GM21737 (cell line): ENCODE measurements around the gene CORO1C.
"Not testable (repeated sequence)": the region's sequence is repeated elsewhere in the genome, so short reads cannot be mapped to it uniquely, and the experiment has no call there.

Experiments
- ATAC-seq: cut with Tn5 transposase; IDR thresholded peaks from one replicate; pipeline ENCODE4 v1.9.1; 2021; ENCODE audit warnings: mild to moderate bottlenecking, moderate library complexity; ENCODE audit not compliant: unreplicated experiment

CORO1C gene

DNA sequence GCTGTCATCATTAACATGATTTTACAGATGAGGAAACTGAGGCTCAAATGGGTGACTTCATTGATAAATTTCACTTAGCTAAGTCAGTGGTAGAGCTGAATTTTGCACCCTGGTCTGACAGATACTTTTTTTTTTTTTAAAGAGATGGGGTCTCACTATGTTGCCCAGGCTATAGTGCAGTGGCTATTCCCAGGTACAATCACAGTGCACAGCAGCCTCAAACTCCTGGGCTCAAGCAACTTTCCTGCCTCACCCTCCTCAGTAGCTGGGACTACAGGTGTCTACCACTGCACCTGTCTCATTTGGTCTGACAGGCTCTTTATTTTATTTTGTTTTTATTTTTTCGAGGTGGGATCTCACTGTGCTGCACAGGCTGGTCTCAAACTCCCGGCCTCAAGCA is 24.2 kb upstream of the CORO1C start:
- no peak for ATAC-seq

DNA sequence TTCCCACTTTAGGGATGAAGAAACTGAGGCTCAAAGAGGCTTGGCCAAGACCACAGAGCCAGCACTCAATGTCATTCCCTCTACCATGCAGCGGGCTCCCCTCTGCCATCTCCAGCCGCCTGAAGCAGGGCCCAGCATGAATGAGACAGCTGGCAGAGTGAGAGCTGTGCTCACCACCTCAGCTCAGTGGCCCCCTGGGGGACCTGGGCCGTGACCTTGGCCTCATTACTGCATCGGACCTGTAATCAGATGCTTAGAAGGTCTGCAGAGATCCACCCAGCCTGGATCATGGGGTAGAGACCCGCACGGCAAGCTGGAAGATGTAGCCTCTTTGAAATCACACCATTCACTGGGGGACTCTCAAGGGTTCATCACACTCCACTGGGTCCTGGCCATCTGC is 22.7 kb upstream of the CORO1C start:
- ATAC-seq, result no peak

DNA sequence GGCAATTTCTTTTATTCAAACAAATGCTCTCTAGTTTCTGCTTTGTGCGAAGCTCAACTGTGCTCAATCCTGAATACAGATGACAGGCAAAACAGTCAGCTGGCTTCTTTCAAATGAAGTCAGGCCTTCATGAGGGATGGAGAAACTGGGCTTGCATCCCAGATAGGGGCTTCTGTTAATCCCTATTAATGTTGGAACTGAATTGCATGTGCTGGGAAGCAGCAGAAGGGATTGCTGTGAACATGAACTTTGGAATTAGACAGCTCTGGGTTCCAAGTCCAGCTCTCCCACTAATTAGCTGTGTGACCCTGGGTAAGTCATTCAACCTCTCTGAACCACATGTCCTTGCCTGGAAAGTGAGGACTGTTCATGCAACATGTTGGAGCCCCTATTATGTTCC is 21.1 kb upstream of the CORO1C start:
- no peak for ATAC-seq

DNA sequence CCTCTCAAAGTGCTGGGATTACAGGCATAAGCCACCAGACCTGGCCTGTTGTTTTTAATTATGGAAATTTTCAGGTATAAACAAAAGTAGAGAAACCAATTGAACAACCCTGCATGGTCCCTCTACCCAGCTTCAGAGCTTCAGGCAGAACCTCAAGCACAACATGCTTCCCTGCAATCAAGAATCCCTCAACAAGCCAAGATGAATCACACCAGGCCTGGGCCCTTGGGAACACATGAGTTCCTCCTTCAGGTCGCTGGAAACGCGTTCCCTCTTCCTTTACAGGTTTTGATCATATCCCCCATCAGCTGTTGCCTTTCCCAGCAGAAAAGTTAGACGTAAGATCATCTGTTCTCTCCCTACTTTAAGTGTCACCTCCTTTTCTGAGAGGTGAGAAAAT is 20.5 kb upstream of the CORO1C start:
- ATAC-seq, result no peak

DNA sequence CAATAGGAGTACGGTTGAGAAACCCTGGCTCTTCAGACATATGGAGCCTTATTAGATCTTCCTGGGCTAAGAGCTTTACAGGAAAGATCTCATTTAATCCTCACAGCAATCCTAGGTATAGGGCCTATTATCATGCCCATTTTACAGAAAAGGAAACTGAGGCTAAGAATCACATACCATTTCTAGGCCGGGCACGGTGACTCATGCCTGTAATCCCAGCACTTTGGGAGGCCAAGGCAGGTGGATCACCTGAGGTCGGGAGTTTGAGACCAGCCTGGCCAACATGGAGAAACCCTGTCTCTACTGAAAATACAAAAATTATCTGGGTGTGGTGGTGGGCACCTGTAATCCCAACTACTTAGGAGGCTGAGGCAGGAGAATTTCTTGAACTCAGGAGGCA is 19.7 kb upstream of the CORO1C start:
- ATAC-seq, result not testable (repeated sequence)

DNA sequence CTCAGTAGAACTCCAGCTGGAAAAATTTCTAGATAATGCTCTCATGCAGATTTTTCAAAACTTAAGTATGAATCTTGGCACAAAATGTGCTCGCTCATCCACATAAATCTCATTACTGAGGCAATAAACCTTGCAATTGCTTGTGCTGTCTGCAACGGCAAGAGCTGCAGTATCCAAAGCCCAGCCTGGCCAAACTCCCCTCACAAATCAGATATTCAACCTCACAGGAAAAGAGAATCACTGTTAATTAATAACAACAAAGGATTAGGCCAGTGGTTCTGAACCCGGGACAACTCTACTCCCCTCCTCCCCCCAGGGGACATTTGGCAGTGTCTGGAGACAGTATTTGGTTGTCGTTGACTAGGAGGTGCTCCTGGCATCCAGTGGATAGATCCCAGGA is 19.2 kb upstream of the CORO1C start:
- no peak for ATAC-seq

DNA sequence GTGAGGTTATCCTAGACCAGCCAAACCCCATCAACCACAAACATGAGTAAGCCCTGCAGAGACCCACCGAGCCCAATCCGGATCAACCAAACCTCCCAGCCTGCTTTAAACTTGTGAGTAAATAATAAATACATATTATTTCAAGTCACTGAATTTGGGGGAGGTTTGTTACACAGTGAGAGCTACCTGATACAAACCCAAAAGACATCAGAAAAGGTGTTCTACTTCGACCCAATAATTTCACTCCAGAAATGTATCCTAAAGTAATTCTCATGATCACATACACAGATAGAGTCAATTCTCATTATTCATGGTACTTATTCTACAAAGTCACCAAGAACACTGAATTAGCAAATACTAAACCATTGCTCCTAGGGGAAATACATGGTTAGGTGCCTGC is 16.2 kb upstream of the CORO1C start:
- no peak for ATAC-seq

DNA sequence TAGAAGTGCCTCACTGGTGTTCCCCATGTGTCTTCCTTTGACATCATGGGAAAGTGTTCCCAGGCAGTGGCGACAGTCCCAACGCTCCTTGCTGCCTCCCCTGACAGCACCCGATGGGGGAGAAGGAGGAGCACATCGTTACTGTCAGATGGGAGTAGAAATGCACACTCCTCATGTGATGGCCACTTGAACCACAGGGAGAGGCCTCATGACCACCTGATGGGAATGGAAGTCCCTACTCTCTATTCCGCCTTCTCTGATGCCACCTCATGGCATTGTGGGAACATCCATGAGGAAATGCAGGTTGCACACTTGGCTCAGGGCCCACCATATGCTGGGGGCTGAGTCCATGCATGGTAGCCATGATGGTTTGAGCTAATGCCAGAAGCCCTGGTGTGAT is 14.3 kb upstream of the CORO1C start:
- no peak for ATAC-seq

DNA sequence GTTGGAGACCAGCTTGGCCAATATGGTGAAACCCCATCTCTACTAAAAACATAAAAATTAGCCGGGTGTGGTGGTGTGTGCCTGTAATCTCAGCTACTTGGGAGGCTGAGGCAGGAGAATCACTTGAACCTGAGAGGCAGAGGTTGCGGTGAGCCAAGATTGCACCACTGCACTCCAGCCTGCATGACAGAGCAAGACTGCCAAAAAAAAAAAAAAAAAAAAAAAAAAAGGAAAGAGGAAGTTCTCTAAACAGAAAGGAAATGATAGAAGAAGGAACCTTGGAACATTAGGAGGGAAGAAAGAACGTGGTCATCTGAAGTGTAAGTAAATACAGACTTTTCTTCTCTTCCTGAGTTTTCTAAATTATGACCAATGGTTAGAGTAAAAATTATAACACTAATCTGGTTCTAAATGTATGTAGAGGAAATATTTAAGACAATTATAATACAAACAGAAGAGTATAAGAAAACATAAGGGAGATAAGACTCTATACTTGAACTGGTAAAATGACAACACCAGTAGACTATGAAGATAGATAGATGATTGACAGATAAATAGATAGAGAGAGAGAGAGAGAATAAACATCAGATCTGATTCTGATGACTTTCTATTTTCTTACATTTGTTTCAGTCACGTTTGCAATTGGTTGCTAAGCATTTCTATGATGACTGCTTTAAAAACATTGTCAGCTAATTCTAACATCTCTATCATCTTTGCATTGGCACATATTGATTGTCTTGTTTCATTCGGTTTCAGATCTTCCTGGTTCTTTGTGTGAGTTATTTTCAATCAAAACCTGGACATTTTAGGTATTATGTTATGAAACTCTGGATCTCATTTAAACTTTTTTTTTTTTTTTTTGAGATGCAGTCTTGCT is 12.9 kb upstream of the CORO1C start:
- ATAC-seq, result no peak

DNA sequence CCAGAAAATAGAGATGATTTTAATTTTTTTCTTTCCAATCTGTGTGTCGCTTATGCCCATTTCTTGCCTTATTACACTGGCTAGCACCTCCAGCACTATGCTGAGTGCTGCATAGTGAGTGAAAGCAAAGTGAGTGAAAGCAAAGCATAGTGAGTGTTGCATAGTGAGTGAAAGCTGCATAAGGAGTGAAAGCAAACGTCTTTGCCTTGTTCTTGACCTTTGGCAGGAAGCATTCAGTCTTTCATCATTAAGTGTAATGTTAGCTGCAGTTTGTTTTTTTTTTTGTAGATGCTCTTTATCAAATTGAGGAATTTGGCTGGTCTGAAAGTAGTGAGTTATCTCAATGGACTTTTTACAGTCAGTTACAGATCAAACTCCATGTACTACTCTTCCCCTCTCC is 6.9 kb upstream of the CORO1C start:
- ATAC-seq, result no peak

DNA sequence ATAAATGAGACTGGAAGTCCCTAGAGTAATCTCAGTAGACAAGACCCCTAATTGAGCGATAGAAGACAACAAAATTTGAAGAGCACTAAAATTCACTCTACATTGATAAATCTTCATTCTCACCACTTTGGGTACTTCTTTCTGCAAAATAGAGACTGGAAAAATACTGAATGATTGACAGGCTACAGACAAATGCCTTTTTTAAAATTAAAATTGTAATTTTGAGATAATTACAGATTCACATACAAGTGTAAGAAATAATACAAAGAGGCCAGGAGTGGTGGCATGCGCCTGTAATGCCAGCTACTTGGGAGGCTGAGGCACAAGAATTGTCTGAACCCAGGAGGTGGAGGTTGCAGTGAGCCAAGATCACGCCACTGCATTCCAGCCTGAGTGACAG is 4.5 kb upstream of the CORO1C start:
- ATAC-seq, result no peak

DNA sequence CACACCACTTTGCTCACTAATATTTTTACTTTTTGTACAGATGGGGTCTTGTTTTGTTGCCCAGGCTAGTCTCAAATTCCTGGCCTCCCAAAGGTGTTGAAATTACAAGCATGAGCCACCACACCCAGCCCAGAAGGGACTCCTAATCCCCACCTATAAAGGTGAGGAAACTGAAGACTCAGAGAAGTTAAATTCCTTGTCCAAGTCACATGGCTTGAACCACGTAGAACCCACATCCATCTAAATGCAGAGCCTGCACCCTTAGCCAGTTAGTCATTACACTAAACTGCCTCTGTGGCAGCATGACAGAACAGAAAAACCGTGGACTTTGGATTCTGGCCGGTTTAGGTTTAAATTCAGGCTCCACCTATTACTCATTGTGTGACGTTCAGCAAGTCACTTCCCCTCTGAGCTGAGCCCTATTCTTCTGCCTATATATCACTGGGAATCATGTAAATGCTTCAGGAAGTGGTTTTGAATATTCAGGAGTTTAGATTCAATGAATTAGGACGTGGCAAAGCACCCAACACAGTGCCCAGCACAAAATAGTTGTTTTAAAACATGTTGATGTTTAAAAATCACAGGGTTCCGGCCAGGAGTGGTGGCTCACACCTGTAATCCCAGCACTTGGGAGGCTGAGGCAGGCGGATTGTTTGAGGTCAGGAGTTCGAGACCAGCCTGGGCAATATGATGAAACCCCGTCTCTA is 3.0 kb upstream of the CORO1C start:
- ATAC-seq, result no peak

DNA sequence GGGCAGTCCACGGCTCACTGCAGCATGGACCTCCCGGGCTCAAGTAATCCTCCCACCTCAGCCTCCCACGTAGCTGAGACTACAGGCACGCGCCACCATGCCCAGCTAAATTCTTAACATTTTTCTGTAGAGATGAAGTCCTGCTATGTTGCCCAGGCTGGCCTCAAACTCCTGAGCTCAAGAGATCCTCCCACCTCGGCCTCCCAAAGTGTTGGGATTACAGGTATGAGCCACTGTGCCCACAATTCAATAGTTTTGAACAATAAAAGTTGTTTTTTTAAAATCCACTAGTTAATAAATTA is 1.9 kb upstream of the CORO1C start:
- not testable (repeated sequence) for ATAC-seq

DNA sequence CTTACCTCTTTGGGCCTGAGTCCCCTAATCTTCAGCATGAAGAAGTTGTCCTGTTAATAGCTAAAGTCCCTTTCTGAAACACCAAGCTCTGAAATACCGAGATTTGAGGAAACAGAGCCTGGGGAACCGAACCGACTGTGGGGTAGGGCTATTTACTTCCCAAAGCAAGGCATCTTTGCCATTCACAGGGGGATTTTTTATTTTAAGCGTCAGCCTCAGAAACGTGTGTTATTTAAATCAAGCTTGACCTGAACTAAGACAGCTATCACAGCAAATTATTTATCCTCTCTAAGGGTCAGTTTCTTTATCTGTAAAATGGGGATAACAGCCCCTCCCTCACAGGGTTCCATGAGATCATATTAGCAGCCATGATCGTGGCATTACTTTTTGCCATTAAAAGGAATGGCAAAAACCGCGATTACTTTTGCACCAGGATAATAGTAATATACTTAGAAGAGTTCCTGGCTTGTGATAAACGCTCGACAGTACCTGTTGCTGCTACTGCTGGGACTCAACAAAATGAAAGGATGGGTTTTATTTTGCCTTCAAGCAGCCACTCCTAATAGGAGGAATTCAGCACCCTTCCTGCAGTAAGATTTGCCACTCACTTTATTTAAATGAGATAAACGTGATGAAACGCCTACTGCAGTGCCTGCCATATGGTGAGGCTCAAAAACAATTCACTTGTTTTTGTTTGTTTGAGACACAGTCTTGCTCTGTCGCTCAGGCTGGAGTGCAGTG is 1.3 kb upstream of the CORO1C start:
- ATAC-seq, result no peak

DNA sequence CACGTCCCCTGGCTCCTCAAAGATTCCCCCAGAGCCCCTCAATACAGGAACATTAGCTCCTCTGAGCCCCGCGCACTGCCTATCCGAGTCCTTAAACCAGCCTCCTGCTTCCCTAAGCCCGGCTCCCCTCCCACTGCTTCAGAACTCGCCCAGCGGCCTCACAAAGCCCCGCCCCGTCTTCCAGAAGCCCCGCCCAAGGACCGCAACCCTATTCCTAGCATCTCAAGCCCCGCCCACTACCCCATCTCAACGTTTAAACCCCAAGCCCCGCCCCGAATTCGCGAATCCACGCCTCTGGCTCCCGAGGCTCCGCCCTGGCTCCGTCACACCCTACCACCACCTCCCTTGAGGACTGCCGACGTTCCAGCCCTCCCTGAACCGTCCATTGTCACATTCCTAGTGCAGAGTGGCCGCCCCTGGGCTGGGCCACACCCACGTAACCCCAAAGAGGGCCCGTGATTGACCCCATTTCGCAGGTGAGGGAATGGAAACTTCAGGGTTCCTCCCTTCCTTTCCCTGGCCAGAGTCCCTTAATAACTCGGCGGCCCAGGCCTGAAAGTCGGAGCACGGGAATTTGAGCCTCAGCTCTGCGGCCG is 646 bp upstream of the CORO1C start:
- peak; percentile 57 for ATAC-seq

DNA sequence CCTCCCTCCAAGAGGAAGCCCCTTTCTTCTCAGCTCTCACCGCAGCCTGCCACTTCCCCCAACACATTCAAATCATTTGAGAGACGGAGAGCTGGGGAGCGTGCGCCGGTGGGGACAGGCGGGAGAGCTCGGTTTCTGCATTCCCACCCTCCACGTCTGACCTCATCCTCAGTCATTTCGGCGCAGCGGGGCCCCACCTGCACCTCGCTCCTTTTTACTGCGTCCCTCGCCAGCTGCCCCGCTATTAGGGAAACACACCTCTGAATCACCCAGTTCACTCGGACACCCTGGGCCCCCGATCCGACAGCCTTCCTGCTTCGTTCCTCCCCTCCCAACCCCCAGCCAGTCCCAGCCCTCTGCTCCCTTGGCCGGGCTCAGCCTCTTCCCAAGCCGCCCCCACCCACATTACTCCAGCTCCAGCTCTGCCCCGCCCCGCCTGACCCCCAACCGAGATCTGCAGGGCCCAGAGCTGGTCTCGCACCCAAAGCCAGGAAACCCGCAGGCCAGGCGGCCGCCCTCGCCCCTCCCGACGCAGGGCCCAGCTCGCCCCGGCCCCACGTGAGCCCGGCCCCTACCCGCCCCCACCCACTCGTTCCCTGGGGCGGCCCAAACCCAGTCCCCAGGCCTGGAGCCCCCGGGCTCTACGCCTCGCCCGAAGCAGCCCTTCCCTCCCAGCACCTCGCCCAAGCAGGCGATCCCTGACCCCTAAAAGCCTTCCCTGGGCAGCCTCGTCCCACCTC is 783 bp downstream of the CORO1C start:
- no peak for ATAC-seq

DNA sequence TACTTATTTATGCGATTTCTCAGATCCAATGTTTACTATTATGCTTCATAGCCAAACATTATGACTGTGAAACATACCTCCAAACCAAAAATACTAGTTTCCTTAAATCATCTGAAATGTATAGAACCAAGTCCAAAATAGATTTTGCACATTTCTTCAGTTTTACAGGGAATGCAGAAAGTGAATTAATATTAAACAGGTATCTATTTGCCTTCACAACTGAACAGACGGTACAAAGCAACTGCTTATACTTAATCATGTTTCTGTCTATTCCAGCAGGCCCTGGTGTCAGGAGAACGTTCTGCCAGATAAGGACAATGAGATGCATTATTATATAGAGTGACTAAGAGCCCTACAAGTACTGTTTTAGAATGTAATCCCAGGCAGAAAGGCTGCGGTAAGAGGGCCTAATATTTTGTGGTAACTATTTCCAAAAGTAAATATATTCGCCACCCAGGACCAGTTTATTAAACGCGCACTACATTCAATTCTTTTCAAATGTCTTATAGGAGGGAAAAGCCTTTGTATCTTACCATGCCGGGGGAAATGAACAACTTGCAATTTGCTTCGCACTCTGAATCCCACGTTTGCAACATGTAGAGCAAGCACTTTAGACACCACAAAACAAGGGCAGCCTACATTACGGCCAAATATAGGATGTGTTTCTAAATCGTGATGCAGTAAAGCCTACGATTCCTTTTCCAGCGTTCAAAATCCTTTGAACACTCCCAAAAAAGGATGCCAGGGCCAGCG is 1.5 kb downstream of the CORO1C start:
- no peak for ATAC-seq

DNA sequence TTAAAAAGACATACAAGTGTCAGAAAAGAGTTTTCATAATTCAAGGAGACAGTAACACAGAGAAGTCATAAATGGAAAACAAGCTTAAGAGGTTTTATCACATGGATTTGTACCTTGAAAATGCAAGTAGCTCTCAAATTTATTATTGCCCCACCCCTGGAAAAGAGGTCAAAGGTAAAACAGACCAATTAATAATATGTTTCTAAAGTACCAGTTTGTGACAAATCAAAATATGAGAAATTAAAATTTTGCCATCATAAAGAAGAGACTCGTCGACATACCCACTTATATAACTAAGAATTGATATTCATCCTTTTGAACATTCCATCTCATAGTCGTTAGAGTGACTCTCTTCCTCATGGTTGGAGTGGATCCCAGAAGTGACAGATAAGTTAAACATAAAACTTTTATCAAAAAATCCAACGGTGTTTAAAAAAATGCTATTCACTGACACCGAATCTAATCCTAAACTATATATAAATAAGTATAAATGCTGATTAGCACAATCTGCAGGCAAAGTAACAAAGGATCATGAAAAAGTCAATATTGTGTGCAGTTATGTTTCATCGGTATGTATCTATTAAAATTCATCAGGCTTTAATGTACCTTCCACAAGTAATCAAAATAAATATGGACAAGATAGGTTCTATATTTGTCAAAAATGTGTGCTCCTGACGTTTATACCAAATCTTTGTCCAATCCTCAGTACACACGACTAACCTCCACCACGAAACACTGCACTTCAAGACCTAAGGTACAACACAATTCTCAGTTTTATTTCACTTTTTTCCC is 2.3 kb downstream of the CORO1C start:
- no peak for ATAC-seq
